ENCODE measurements around the gene CCNL1.
"Not testable (repeated sequence)": the region's sequence is repeated elsewhere in the genome, so short reads cannot be mapped to it uniquely, and the experiment has no call there.

The CCNL1 gene

GRCh38 chr3:157103280-157103679 lies 56.7 kb downstream of the CCNL1 start:
- DNase-seq (ENCODE audit: low read depth) = no peak

DNA sequence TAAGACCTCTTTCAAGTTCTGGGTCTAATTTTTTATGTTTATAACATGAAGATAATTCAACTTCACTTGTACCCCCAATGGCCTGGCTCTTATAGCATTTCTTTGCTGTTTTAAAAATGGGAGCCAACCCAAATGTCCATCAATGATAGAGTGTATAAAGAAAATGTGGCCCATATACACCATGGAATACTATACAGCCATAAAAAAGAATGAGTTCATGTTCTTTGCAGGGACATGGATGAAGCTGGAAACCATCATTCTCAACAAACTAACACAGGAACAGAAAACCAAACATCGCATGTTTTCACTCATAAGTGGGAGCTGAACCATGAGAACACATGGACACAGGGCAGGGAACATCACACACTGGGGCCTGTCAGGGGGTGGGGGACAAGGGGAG lies 57.4 kb downstream of the CCNL1 start:
- DNase-seq (ENCODE audit: low read depth) = not testable (repeated sequence)

GRCh38 chr3:157102098-157102497 lies 57.8 kb downstream of the CCNL1 start:
- no peak for DNase-seq (ENCODE audit: low read depth)

DNA sequence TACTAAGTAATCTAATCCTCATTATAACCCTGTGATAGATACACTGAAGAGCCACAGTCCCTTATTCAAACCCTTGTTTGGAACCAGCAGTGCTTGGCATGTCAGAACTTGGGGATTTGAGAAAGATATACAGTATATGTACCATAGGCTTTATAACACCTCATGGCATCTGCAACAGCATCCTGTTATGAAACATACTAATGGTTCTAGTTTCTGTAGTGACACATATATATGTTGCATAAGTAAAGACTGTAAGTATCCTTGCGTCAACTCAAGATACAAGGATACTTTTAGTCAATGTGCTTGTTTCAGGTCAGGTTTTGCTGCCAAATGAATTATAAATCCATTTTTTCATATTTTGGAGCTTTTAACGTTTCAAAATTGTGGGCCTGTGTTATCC lies 58.5 kb downstream of the CCNL1 start:
- no peak for DNase-seq (ENCODE audit: low read depth)

DNA sequence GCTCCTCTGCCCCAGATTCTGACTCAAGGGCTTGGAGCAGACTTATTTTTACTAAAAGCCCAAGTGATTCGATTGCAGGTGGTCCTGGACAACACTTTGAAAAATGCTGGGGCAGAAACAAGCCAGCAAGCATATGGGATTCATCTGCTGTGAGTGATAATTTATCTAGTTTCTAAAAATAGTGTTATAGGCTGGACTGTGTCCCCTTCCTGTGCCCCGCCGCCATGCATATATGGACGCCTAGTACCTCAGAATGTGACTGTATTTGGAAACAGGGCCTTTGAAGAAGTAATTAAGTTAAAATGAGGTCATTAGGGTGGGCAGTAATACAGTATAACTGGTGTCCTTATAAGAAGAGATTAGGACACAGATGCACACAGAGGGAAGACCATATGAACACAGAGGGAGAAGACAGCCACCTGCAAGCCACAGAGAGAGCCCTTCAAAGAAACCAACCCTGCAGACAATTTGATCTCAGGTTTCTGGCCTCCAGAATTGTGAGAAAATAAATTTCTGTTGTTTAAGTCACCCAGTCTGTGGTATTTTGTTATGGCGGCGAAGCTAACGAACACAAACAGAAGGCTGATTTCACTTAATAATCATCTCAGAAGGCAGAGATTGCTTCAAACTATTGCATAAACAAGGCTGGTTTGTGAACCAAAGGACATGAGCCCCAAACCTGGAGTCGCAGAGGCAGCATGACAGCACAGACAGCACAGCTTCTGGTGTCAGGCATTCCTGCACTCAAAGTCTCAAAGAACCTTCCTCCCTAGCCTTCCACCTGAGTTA lies 59.1 kb downstream of the CCNL1 start:
- DNase-seq (ENCODE audit: low read depth) = no peak

GRCh38 chr3:157100096-157100477 lies 59.9 kb downstream of the CCNL1 start:
- DNase-seq (ENCODE audit: low read depth) = no peak

- no peak for DNase-seq (ENCODE audit: low read depth)
Measured at GRCh38 chr3:157099326-157100095, 60.4 kb downstream of the CCNL1 start.

- no peak for DNase-seq (ENCODE audit: low read depth)
Measured at GRCh38 chr3:157098823-157099185, 61.1 kb downstream of the CCNL1 start.

DNA sequence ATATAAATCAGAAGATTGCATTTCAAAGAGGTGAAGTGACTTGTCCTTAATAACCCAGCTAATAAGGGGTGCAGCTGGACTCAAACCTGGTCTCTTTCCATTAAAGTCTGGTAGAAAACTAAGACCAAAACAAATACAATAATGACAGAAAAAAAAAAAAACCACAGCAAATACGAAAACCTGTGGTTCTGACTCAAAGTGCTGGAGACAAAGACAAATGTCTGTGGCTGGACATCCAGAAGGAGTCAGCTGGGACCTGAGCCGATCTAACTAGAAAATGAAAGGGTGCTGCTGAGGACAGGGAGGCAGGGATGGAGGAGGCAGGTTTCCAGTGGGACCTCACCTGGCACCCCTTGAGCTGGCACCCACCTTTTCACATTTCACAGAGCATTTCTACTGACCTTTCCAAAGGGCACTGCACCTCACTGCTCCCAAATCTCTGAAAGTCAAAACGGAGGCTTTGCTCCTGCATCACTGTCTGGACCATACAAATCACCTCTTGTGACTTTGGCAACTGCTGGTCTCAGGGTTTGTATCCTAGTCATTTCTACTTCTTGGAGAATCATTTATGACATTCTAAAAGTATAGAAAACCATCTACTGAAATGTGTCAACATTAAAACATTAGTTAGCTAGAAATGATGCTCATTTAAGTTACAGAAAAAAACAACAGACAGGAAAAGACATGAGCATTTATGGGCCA lies 61.7 kb downstream of the CCNL1 start:
- no peak for DNase-seq (ENCODE audit: low read depth)
